Measurements from ENCODE around the gene ATP4A.
"Not testable (repeated sequence)": the region's sequence is repeated elsewhere in the genome, so short reads cannot be mapped to it uniquely, and the experiment has no call there.

Gene ATP4A

GRCh38 chr19:35563207-35563829 lies at the start of gene ATP4A:
TSS of gene ATP4A (minus strand) at chr19:35563658. CDS start at chr19:35563629, 29 bp downstream.
- no peaks in the 10 kb centered on the region for H3K4me1 ChIP-seq (ENCODE audit: control insufficient read depth, insufficient read depth, low read length)
- no peak within 1 kb of the TSS for H3K9ac ChIP-seq (ENCODE audit: low read length)
- peaks cover 18% of the 10 kb centered on the region for H3K27me3 ChIP-seq (ENCODE audit: control insufficient read depth, insufficient read depth, low read length)
- no peak within 1 kb of the TSS for H3K4me3 ChIP-seq (ENCODE audit: low read length)
- H3K36me3 ChIP-seq (ENCODE audit: control insufficient read depth, insufficient read depth, low read length) = no peaks in the 10 kb centered on the region
- H3K27ac ChIP-seq (ENCODE audit: low read depth, low read length) = no peak within 1 kb of the TSS

GRCh38 chr19:35612559-35613321 lies 49.3 kb upstream of the ATP4A start, which contains the start of gene HAUS5:
TSS of gene HAUS5 (plus strand) at chr19:35612735. CDS start at chr19:35612795, 60 bp downstream.
- peak within 1 kb of the TSS; percentile 74 for H3K4me3 ChIP-seq (ENCODE audit: low read length)
- no peaks in the 10 kb centered on the region for H3K27me3 ChIP-seq (ENCODE audit: control insufficient read depth, insufficient read depth, low read length)
- peak within 1 kb of the TSS; percentile 6 for H3K9ac ChIP-seq (ENCODE audit: low read length)
- H3K36me3 ChIP-seq (ENCODE audit: control insufficient read depth, insufficient read depth, low read length) = peaks cover 6% of the 10 kb centered on the region
- H3K4me1 ChIP-seq (ENCODE audit: control insufficient read depth, insufficient read depth, low read length) = peaks cover 2% of the 10 kb centered on the region
- no peak within 1 kb of the TSS for H3K27ac ChIP-seq (ENCODE audit: low read depth, low read length)

GRCh38 chr19:35612224-35612558 lies 48.7 kb upstream of the ATP4A start:
- peaks cover 2% of the 10 kb centered on the region for H3K4me1 ChIP-seq (ENCODE audit: control insufficient read depth, insufficient read depth, low read length)
- peaks cover 6% of the 10 kb centered on the region for H3K36me3 ChIP-seq (ENCODE audit: control insufficient read depth, insufficient read depth, low read length)
- no peak overlapping the region for H3K9ac ChIP-seq (ENCODE audit: low read length)
- H3K27ac ChIP-seq (ENCODE audit: low read depth, low read length) = no peak overlapping the region
- H3K27me3 ChIP-seq (ENCODE audit: control insufficient read depth, insufficient read depth, low read length) = no peaks in the 10 kb centered on the region
- H3K4me3 ChIP-seq (ENCODE audit: low read length) = peak overlapping the region; percentile 74

- H3K9ac ChIP-seq (ENCODE audit: low read length) = no peak overlapping the region
Observed at GRCh38 chr19:35609851-35610353, 46.4 kb upstream of the ATP4A start.

GRCh38 chr19:35608251-35608650 lies 44.8 kb upstream of the ATP4A start:
- no peak overlapping the region for H3K4me3 ChIP-seq (ENCODE audit: low read length)
- H3K27me3 ChIP-seq (ENCODE audit: control insufficient read depth, insufficient read depth, low read length) = no peaks in the 10 kb centered on the region

More at GRCh38 chr19:35609851-35610353, 46.4 kb upstream of the ATP4A start:
- Histone ChIP-seq H3K4me1 (ENCODE audit: control insufficient read depth, insufficient read depth, low read length) (peaks cover 2% of the 10 kb centered on the region), H3K36me3 (ENCODE audit: control insufficient read depth, insufficient read depth, low read length) (no peaks in the 10 kb centered on the region), H3K27me3 (ENCODE audit: control insufficient read depth, insufficient read depth, low read length) (no peaks in the 10 kb centered on the region), H3K27ac (ENCODE audit: low read depth, low read length) (no peak overlapping the region), H3K4me3 (ENCODE audit: low read length) (no peak overlapping the region)

GRCh38 chr19:35607661-35608060 lies 44.2 kb upstream of the ATP4A start:
- no peak overlapping the region for H3K9ac ChIP-seq (ENCODE audit: low read length)
- H3K4me1 ChIP-seq (ENCODE audit: control insufficient read depth, insufficient read depth, low read length) = no peaks in the 10 kb centered on the region
- H3K27ac ChIP-seq (ENCODE audit: low read depth, low read length) = no peak overlapping the region
- H3K4me3 ChIP-seq (ENCODE audit: low read length) = no peak overlapping the region
- no peaks in the 10 kb centered on the region for H3K36me3 ChIP-seq (ENCODE audit: control insufficient read depth, insufficient read depth, low read length)
- no peaks in the 10 kb centered on the region for H3K27me3 ChIP-seq (ENCODE audit: control insufficient read depth, insufficient read depth, low read length)

More at GRCh38 chr19:35608251-35608650, 44.8 kb upstream of the ATP4A start:
- no peaks in the 10 kb centered on the region for H3K36me3 ChIP-seq (ENCODE audit: control insufficient read depth, insufficient read depth, low read length)
- H3K9ac ChIP-seq (ENCODE audit: low read length) = no peak overlapping the region
- H3K4me1 ChIP-seq (ENCODE audit: control insufficient read depth, insufficient read depth, low read length) = peaks cover 2% of the 10 kb centered on the region
- no peak overlapping the region for H3K27ac ChIP-seq (ENCODE audit: low read depth, low read length)

GRCh38 chr19:35607170-35607569 lies 43.7 kb upstream of the ATP4A start:
- H3K27ac ChIP-seq (ENCODE audit: low read depth, low read length); H3K4me3 ChIP-seq (ENCODE audit: low read length); H3K27me3 ChIP-seq (ENCODE audit: control insufficient read depth, insufficient read depth, low read length); H3K9ac ChIP-seq (ENCODE audit: low read length); H3K36me3 ChIP-seq (ENCODE audit: control insufficient read depth, insufficient read depth, low read length); H3K4me1 ChIP-seq (ENCODE audit: control insufficient read depth, insufficient read depth, low read length): not testable (repeated sequence)

GRCh38 chr19:35604436-35604835 lies 41.0 kb upstream of the ATP4A start:
- not testable (repeated sequence) for H3K36me3 ChIP-seq (ENCODE audit: control insufficient read depth, insufficient read depth, low read length); H3K27me3 ChIP-seq (ENCODE audit: control insufficient read depth, insufficient read depth, low read length); H3K4me1 ChIP-seq (ENCODE audit: control insufficient read depth, insufficient read depth, low read length); H3K9ac ChIP-seq (ENCODE audit: low read length); H3K4me3 ChIP-seq (ENCODE audit: low read length); H3K27ac ChIP-seq (ENCODE audit: low read depth, low read length)

- no peak overlapping the region for H3K9ac ChIP-seq (ENCODE audit: low read length)
- no peak overlapping the region for H3K27ac ChIP-seq (ENCODE audit: low read depth, low read length)
Observed at GRCh38 chr19:35601971-35602370, 38.5 kb upstream of the ATP4A start.

GRCh38 chr19:35596366-35596999 lies 33.0 kb upstream of the ATP4A start:
- H3K36me3 ChIP-seq (ENCODE audit: control insufficient read depth, insufficient read depth, low read length) = no peaks in the 10 kb centered on the region
- H3K27me3 ChIP-seq (ENCODE audit: control insufficient read depth, insufficient read depth, low read length) = no peaks in the 10 kb centered on the region
- no peak overlapping the region for H3K27ac ChIP-seq (ENCODE audit: low read depth, low read length)
- H3K9ac ChIP-seq (ENCODE audit: low read length) = no peak overlapping the region
- no peak overlapping the region for H3K4me3 ChIP-seq (ENCODE audit: low read length)
- H3K4me1 ChIP-seq (ENCODE audit: control insufficient read depth, insufficient read depth, low read length) = no peaks in the 10 kb centered on the region

More at GRCh38 chr19:35601971-35602370, 38.5 kb upstream of the ATP4A start:
- H3K4me1 ChIP-seq (ENCODE audit: control insufficient read depth, insufficient read depth, low read length) = no peaks in the 10 kb centered on the region
- H3K4me3 ChIP-seq (ENCODE audit: low read length) = no peak overlapping the region
- H3K27me3 ChIP-seq (ENCODE audit: control insufficient read depth, insufficient read depth, low read length) = no peaks in the 10 kb centered on the region
- no peaks in the 10 kb centered on the region for H3K36me3 ChIP-seq (ENCODE audit: control insufficient read depth, insufficient read depth, low read length)

- Histone ChIP-seq H3K36me3 (ENCODE audit: control insufficient read depth, insufficient read depth, low read length) (no peaks in the 10 kb centered on the region), H3K27ac (ENCODE audit: low read depth, low read length) (no peak overlapping the region), H3K9ac (ENCODE audit: low read length) (no peak overlapping the region), H3K4me3 (ENCODE audit: low read length) (no peak overlapping the region), H3K4me1 (ENCODE audit: control insufficient read depth, insufficient read depth, low read length) (no peaks in the 10 kb centered on the region), H3K27me3 (ENCODE audit: control insufficient read depth, insufficient read depth, low read length) (no peaks in the 10 kb centered on the region)
Observed at GRCh38 chr19:35595928-35596327, 32.5 kb upstream of the ATP4A start.

GRCh38 chr19:35595026-35595425 lies 31.6 kb upstream of the ATP4A start:
- H3K4me1 ChIP-seq (ENCODE audit: control insufficient read depth, insufficient read depth, low read length); H3K4me3 ChIP-seq (ENCODE audit: low read length); H3K36me3 ChIP-seq (ENCODE audit: control insufficient read depth, insufficient read depth, low read length); H3K9ac ChIP-seq (ENCODE audit: low read length); H3K27me3 ChIP-seq (ENCODE audit: control insufficient read depth, insufficient read depth, low read length); H3K27ac ChIP-seq (ENCODE audit: low read depth, low read length): not testable (repeated sequence)

Measured in rectal smooth muscle tissue (tissue), 1 donor.